ENCODE measurements around the gene CDH13.

Gene CDH13

GRCh38 chr16:83723901-83724300 lies 1097.1 kb downstream of the CDH13 start:
- DNase-seq (ENCODE audit: low spot score) = no peak

DNA sequence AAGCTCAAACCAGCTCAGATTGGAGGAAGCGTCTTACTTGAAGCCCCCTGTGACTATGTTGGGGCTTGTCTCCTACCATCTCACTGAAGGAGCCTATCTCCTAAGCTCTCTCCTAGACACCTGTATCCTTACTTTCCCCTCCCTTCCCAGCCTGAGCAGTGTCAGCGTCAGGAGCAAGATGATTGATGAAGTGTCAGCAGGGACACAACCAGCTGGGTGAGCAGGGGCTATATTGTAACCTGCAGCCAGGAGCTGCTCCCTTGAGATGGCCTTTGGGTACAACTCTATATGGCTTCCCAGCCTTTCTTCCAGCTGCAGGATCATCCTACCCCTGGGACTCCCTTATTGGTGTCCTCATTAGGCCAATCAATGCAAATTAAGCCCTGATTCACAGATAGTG lies 1097.8 kb downstream of the CDH13 start:
- DNase-seq (ENCODE audit: low spot score) = no peak

DNA sequence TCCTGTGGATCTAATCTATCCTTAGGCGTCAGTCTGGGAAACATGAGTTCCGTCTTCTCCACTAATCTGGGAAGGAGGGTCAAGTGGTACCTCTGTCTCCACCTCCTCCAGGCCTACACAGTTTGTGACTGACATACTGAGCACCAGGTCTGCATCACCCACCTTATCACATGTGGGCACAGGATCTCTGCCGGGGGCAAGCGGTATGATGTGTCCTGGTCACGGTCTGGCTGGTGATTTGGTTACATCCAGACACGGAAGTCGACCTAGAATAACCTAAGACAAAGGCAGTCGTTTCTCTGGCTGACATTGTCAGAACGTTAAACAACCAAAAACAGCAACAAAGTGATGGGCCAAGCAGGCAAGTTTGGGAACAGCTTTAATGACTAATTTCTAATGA lies 1098.5 kb downstream of the CDH13 start:
- no peak for DNase-seq (ENCODE audit: low spot score)

DNA sequence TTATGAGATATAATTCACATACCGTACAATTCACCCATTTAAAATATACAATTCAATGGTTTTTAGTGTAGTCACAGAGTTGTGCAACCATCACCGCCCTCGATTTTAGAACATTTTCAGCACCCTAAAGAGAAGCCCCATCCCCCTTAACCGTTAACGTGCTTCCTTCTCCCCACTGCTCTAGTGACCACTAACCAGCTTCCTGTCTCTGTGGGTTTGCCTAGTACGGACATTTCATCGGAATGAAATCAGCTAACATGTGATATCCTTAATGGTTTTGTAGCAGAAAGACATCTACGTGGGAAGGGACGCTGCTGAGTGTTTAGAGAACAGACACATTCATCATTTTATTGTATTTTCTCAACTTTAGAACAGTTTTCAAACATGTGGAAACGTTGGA lies 1100.2 kb downstream of the CDH13 start:
- DNase-seq (ENCODE audit: low spot score) = no peak

- no peak for DNase-seq (ENCODE audit: low spot score)
These were observed 1101.1 kb downstream of the CDH13 start for GRCh38 chr16:83727751-83728352.

- no peak for DNase-seq (ENCODE audit: low spot score)
These were observed 1101.7 kb downstream of the CDH13 start for GRCh38 chr16:83728492-83728891.

DNA sequence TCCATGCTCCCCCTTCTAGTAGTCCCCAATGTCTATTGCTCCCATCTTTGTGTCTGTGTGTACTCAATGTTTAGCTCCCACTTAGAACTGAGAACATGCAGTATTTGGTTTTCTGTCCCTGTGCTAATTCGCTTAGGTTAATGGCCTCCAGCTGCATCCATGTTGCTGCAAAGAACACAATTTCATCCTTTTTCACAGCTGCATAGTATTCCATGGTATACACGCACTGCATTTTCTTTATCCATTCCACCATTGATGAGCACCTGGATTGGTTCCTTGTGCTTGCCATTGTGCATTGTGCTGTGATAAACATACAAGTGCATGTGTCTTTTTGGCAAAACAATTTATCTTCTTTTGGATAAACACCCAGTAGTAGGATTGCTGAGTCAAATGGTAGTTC lies 1104.0 kb downstream of the CDH13 start:
- DNase-seq (ENCODE audit: low spot score) = no peak

DNA sequence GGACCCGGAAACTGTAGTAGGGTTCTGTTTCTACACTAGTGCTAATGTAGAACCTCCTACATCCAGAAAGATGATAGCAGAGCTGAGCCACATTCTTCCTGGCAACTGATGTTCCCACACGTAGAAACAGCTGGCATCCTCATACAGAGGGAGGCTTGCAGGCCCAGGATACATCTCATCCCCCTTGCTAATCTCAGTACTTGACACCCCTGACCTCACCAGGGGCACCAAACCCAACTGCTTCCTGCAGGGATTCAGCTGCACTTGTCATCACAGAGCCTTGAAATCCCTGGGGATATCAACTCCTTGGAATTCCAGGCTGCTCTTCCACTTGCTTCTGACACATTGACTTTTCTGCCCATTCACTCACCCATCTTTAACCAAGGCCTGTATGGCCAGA lies 1105.8 kb downstream of the CDH13 start:
- DNase-seq (ENCODE audit: low spot score) = no peak

DNA sequence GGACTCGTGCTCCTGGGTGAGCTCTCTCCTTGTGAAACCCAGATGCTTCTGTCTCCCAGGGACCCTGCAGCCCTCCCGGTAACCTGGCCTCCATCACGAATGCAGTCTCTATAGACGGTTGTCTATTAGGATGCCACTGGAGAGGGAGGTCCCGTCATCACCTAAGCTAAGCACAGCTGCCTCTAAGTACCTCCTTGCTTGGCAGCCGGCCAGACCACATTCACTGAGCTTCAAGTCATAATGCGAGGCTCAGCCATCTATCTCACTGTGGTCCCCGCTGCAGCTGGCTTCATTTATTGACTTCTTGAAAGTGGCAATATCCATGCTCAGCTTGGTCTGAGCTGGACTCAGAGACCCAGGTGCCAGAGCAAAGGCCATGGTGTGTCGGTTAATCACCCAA lies 1106.5 kb downstream of the CDH13 start:
- DNase-seq (ENCODE audit: low spot score) = no peak

GRCh38 chr16:83734136-83734535 lies 1107.4 kb downstream of the CDH13 start:
- no peak for DNase-seq (ENCODE audit: low spot score)

DNA sequence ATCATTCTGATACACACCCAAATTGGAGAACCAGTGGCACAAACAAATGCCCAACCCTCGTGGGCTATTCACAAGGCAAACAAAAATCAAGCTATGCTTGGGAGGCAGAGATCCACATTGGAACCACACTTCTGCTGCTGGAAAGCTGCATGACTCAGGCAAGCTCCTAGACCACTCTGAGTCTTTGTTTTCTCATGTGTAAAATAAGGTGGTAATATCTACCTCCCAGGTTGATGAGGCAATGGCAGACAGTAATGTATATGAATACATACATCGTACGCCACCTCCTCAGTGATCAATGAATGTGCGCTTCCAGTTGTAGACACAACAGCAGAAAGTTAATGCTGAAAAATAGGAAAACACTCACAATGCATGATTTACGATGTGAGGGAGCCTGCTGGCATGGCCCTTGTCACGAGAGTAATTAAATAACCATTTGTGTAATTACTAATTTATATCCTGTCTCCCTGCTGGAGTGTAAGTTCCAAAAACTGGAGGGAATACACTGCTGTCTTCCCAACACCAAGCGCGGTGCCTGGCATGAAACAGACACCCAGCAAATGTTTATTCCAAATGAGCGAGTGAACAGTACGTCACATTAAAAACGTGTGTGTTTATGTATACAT lies 1111.1 kb downstream of the CDH13 start:
- no peak for DNase-seq (ENCODE audit: low spot score)

- no peak for DNase-seq (ENCODE audit: low spot score)
These were observed 1112.2 kb downstream of the CDH13 start for GRCh38 chr16:83738923-83739503.

DNA sequence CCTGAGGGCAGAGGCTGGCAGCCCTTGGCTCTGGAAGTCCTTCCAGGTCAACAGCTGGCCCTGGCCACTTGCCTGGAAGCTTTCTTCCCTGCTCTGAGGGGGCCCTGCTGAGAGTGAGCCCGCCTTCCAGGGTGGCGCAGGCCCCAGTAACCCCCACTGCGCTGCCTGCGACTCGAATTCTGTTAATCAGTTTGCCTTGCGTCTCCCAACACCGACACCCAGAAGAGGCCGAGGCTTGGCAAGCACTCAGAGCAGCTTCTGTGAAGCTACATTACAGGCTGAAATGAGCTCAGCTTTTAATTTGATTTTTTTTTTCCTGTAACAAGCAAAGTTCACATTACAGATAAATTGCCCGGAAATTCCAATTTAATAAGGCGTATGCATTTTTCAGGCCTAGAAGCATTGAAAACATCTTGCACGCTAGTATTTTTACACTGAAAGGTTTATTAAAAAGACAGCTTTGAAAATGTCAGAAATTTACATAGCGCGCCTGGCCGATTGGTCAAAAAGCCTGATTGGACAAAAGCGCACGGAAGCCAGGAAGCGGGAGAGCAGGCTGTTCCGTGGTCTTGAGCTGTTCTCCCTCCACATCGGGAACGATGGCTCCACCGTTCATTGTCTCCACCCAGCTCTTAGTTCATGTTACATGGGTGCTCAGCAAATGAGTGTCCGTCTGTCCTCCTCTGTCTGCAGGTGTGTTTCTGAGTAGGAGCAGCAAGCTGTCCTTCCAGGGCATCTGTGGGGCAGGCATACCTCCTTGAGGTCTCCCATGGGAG lies 1115.5 kb downstream of the CDH13 start:
- no peak for DNase-seq (ENCODE audit: low spot score)

DNA sequence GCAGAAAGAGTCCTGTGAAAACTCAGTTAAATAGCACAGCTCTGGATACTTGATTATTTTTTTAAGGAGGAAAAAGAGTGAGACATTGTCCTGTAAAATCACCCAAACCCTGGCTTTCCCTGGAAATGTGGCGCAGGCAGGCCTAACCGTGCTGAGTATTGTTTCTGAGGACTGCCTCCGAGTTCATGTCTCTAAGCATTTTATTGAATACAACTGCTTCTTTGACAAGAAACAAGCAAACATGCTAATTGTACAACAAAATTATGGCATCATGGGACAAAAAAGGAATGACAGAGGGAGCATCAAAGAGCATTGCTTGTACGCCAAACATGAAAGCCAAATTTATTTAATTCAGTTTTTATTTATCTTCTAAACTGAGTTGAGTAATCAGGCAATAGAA lies 1116.5 kb downstream of the CDH13 start:
- no peak for DNase-seq (ENCODE audit: low spot score)

GRCh38 chr16:83743720-83744119 lies 1117.0 kb downstream of the CDH13 start:
- DNase-seq (ENCODE audit: low spot score) = no peak

DNA sequence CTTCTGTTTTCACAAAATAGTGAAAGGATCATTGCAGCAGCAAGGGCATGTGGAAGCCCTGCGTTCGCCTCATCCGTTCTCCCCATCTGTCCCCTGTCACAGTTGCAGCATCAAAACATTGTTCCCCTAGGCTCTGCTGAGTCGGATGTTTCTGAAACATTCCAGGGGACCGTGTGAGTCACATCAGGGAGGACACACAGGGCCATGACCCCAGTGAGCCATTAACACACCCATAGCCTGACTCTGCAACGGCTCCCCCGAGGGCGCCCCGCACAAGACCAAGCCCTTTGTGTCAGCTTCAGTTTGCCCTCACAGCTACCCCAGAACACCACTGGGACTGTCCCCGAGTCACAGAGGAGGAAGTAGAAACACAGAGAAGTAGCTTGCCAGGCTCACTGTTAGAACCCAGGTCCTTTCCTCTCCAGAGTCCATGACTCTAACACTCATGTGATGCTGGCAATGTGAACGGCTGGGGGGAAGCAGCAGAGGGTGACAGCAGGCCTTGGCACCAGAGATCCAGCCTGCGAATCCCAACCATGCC lies 1117.7 kb downstream of the CDH13 start:
- DNase-seq (ENCODE audit: low spot score) = peak; percentile 59

- no peak for DNase-seq (ENCODE audit: low spot score)
These were observed 1119.8 kb downstream of the CDH13 start for GRCh38 chr16:83746611-83747010.

DNA sequence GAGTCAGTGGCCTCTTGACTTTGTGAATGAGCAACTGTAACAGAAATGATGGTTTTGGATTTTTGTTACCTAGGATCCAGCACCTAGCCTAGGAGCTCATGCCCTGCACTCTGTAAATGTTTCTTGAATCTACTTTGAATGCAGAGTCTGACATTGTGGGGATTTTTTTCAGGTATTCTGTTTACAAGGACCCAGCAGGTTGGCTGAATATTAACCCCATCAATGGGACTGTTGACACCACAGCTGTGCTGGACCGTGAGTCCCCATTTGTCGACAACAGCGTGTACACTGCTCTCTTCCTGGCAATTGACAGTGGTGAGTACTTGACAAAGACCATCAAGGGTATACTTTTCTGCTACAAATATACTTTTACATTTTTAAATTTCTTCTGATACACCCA lies 1121.2 kb downstream of the CDH13 start:
- DNase-seq (ENCODE audit: low spot score) = no peak

DNA sequence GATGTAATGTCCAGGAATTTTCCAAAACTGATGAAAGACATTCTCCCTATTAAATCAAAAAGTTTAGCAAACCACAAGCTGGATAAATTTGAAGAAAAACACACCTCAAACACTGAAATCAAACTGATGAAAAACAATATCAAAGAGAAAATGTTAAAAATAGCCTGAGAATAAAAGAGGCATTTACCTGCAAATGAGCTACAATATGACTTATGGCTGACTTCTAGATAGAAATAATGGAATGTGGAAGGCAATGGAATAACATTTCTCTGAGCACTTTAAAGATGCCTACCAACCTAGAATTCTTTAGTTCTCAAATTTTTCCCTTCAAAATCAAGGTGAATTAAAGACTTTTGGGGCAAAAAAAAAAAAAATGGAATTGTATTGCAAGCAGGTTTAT lies 1128.6 kb downstream of the CDH13 start:
- no peak for DNase-seq (ENCODE audit: low spot score)

DNA sequence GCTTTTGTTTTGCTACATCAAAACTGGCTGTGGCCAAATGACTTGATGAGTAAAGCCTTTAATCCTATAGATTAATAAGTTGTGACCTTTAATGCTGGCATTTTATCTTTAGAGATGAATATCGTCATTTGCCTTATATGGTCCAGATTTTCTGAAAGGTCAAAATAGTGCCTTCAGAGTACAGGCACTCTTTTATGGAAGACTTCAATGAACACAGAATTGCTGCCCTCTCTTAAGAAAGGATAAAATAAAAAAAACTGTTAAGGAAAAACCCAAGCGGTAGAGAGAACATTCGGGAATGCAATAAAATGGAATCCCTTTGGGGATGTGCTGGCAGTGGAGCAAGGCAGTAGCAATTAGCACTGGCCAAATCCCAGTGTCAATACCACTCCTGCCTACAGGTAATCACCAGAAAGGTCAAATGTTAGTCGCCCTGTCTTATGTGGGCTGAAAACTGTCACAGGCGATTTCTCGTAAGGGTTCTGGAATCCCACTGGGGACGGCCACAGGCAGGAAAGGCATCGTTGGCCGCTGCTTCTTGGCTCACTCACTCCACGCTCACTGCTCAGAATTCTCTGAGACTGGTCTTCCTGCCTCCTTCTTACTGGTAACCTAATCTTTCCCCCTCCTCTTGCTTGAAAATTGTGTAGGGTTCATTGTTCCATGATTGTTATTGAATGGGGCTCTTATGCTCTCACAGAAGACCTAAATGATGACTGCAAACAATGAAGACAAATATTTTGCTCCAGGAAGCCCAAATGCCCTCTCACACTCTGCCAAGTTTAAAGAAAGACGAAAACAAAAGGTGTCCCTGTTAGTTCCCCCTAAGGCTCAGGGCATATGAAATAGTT lies 1135.6 kb downstream of the CDH13 start:
- no peak for DNase-seq (ENCODE audit: low spot score)

DNA sequence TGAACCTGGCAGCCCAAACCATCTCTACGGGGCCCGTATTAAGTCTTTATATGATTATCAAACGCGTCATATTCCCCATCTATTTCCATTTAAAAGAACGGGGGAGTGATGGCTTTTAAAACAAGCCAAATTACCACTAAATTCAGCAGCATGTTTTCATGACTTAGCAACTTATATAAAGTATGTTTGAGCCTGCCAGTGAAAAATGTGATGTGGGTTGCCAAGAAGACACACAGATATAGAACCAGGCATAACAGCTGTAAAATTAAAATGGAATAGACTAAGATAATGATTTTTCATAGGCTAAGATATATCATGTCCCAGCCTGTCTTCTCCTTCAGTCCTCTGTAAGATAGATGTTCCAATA lies 1136.2 kb downstream of the CDH13 start:
- no peak for DNase-seq (ENCODE audit: low spot score)

GRCh38 chr16:83768986-83769385 lies 1142.2 kb downstream of the CDH13 start:
- no peak for DNase-seq (ENCODE audit: low spot score)
